ENCODE data around the gene SFTPA2.
"Not testable (repeated sequence)": the region's sequence is repeated elsewhere in the genome, so short reads cannot be mapped to it uniquely, and the experiment has no call there.

SFTPA2 gene

GRCh38 chr10:79509934-79510508 is 50.2 kb downstream of the SFTPA2 start:
- DNase-seq (ENCODE audit: low read depth), result not testable (repeated sequence)

GRCh38 chr10:79509306-79509933 is 50.8 kb downstream of the SFTPA2 start:
- DNase-seq (ENCODE audit: low read depth), result not testable (repeated sequence)

- DNase-seq (ENCODE audit: low read depth), result not testable (repeated sequence)
Observed at GRCh38 chr10:79508245-79508644, 52.0 kb downstream of the SFTPA2 start.

GRCh38 chr10:79507440-79508167 is 52.6 kb downstream of the SFTPA2 start:
- no peak for DNase-seq (ENCODE audit: low read depth)

Measured in non-pigmented ciliary epithelial cell (primary cell).